ENCODE data around the gene CAPN9.
"Not testable (repeated sequence)": the region's sequence is repeated elsewhere in the genome, so short reads cannot be mapped to it uniquely, and the experiment has no call there.

CAPN9 gene, protein sequence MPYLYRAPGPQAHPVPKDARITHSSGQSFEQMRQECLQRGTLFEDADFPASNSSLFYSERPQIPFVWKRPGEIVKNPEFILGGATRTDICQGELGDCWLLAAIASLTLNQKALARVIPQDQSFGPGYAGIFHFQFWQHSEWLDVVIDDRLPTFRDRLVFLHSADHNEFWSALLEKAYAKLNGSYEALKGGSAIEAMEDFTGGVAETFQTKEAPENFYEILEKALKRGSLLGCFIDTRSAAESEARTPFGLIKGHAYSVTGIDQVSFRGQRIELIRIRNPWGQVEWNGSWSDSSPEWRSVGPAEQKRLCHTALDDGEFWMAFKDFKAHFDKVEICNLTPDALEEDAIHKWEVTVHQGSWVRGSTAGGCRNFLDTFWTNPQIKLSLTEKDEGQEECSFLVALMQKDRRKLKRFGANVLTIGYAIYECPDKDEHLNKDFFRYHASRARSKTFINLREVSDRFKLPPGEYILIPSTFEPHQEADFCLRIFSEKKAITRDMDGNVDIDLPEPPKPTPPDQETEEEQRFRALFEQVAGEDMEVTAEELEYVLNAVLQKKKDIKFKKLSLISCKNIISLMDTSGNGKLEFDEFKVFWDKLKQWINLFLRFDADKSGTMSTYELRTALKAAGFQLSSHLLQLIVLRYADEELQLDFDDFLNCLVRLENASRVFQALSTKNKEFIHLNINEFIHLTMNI

DNA sequence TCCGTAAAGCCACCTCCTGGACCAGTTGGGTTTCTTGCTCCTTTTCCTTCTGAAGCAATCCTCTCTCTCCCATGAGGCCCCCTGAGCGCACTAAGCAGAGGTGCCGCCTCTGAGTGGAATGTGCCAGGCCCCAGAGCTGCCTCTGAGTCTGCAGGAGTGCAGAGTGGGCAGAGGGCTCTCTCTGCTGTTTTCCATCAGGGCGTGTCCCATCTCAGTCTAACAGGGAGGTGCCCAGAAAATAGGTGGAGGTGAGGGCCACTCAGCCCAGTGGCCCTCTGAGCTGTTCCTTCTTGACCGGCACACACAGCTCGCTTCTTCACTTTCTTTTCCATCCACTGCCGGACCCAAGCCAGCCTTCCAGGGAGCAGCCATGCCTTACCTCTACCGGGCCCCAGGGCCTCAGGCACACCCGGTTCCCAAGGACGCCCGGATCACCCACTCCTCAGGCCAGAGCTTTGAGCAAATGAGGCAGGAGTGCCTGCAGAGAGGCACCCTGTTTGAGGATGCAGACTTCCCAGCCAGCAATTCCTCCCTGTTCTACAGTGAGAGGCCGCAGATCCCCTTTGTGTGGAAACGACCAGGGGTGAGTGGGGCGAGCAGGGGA is at the start of gene CAPN9:
CAPN9 (plus strand) TSS at position 262 of the 604 bp plus-strand sequence; CDS start at position 371, 109 bp downstream.
- DNase-seq (ENCODE audit: low spot score) = no peak

DNA sequence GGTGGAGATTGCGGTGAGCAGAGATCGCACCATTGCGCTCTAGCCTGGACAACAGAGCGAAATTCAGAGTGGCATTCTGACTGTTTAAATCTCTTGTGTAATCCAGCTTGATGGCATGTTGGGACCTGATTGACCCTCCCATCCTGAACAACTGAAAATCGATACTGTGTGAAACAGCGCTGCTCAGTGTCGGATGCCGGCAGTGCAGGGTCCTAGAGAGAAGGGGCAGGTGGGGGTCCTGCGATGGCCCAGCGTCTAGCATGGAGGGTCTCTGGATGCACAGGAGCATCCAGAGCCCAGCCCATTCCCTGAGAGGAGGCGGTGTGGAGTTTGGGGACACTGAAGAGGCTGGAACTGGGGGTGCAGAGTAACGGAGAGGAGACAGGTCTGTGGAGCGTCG is 49.1 kb upstream of the CAPN9 start:
- DNase-seq (ENCODE audit: low spot score) = no peak

DNA sequence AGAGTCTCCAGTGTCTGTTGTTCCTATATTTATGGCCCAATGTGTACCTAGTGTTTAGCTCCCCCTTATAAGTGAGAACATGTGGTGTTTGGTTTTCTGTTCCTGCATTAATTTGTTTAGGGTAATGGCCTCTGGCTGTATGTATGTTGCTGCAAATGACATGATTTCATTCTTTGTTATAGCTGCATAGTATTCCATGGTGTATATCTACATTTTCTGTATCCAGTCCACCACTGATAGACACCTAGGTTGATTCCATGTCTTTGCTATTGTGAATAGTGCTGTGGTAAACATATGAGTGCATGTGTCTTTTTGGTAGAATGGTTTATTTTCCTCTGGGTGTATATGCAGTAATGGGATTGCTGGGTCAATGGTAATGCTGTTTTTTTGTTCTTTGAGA is 48.2 kb upstream of the CAPN9 start:
- not testable (repeated sequence) for DNase-seq (ENCODE audit: low spot score)

DNA sequence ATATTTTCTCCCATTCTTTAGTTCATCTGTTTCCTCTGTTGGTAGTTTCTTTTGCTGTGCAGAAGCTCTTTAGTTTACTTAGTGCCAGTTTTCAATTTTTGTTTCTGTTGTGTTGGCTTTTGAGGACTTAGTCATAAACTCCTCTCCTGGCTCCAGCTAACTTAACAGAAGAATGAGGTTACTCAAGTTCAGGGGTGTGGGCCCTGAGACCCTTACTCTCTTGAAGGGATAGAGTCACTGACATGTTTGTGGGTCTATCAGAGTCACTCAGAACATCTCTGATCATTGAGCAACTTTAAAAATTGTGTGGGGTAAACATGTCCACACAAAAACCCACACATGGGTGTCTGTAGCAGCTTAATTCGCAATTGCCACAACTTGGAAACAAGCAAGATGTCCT is 47.5 kb upstream of the CAPN9 start:
- DNase-seq (ENCODE audit: low spot score) = no peak

DNA sequence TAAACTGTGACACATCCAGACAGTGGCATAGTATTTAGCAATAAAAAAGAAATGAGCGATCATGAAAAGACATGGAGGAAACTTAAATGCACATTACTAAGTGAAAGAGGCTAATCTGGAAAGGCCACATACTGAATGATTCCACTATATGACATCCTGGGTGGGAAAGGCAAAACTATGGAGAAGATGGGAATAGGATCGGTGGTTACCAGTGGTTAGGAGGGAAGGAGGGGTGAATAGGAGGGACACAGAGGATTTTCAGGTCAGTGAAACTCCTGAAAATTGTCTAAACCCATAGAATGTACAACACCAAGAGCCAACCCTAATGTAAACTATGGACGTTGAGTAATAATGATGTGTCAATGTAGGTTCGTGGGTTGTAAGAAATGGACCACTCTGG is 47.1 kb upstream of the CAPN9 start:
- DNase-seq (ENCODE audit: low spot score) = no peak

DNA sequence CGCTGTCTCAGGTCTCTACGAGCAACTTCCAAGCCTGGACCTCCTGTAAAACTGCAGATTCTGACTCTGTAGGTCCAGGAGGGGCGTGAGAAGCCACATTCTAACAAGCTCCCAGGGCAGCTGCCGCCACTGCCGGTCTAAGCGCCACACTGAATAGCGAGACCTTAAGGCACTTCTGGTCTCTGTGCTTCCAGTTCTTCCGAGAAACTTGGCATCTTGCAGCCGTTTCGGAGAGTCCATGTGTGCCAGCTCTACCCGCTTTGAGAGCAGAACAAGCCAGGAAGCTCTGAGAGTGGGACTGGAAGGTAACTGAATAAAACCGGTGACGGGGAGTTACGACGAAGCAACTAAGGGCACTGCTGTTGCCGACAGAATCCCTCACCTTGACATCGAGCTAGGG is 45.8 kb upstream of the CAPN9 start:
- no peak for DNase-seq (ENCODE audit: low spot score)

DNA sequence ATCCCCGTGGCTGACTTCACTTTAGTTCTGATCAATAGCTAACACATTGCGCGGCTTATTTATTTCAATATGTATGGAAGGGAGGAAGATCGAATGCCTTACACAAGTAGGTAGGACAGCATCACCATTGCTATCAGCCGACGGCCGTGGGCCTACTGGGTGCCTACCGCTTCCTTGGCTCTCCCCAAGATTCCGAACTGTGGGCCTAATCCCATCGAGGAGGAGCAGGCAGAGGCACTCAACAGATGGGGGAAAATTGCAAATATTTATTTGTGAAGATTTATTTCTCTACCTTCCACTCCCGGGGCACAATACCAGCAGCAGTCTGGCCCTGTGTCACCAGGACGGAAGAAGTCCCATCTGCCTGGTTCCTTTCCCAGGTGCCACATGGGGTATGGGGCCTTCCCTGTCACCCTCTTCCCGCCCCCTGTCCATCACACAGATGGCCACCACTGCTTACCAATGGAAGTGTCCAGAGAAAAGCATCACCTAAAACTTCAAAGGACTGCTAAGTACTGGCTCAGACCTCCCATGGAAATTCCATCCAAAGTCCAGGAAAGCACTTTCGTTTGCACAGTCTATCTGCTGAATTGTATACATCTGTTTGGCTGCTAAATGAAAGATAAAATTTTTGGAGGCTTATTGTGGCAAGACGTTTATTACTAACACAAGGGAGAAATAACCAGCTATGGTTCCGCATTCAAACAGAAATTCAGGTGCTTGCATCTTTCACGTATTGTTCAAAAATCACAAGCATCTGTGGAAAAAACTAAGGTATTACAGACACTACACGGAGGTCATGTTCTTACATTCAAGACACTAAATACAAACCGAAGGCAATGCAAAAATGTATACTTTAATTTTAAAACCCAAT is 45.1 kb upstream of the CAPN9 start:
- DNase-seq (ENCODE audit: low spot score) = no peak

DNA sequence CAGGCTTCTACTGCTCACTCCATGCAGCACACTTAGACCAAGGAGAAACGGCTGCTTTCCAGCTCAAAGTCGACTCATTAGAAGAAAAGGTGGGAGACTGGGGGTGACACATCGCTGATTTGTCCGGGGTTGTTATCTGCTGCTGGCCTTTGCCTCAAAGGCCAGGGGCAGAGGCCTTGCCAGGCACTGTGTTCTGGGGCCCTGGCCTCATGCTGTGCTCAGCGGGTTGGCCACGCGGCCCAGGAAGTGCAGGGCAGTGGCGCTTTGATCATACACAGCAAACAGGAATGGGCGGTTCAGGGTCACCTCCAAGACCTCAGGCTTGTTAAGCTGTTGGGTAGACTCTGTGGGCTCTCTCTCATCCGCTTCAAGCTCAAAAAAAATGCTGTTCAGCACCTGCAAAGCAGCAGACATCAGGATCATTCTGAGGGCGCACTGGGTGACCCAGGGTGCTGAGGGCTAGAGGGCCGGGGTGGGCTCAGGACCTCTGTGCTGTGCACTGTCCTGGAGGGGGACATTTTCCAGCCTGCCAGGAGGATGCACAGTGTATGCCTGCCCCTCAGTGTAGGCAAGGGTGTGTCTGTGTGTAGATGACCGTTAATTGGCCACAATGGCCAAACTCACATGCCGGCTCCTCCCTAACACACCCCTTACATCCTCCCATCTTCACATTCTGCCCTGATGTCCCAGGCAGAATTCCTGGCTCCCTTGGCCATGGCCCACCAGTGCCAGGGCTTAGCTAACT is 44.1 kb upstream of the CAPN9 start:
- no peak for DNase-seq (ENCODE audit: low spot score)

DNA sequence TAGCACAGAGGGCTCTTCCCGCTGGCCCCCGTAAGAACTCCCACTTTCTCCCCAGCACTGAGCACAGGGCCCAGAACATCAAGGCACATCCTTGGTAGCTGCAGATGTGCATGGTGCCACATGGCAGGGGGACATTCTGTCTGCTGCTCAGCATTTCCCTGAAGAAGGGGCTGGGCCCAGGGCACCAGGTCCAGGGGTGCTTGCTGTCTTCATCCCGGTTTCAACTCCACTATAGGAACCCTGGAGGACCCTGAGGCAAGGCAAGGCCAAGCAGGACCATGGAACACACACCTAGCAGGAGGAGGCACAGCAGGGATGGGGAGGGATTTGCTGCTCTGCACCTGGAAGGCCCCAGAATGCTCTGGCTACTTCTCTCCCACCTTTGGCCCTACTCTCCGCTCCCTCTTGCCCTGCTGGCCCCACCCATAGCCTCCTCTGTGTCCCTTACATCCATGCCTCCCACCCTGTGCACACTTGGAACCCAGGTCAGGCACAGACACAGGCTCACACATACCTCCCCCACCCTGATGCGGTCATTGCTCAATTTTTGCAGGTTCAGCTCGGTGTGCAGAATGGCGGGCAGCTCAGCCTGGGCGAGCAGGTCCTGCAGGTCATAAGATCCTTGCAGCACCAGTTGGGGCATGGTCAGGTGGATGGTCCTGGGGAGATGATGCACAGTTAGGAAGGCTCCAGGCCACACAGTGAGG is 43.4 kb upstream of the CAPN9 start:
- no peak for DNase-seq (ENCODE audit: low spot score)

DNA sequence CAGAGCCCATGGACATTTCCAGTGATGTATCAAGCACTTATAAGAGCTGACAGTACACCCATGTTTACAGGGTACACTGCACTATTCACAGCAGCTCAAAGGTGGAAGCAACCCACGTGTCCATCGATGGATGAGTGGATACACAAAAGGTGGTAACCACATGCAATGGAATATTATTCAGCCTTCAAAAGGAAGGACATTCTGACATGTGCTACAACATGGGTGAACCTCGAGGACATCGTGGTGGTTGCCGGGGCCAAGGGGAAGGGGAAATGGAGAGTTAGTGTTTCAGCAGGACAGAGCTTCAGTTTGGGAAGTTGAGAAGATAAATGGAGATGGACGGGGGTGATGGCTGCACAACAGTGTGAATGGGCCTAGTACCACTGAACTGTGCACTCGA is 42.4 kb upstream of the CAPN9 start:
- no peak for DNase-seq (ENCODE audit: low spot score)

DNA sequence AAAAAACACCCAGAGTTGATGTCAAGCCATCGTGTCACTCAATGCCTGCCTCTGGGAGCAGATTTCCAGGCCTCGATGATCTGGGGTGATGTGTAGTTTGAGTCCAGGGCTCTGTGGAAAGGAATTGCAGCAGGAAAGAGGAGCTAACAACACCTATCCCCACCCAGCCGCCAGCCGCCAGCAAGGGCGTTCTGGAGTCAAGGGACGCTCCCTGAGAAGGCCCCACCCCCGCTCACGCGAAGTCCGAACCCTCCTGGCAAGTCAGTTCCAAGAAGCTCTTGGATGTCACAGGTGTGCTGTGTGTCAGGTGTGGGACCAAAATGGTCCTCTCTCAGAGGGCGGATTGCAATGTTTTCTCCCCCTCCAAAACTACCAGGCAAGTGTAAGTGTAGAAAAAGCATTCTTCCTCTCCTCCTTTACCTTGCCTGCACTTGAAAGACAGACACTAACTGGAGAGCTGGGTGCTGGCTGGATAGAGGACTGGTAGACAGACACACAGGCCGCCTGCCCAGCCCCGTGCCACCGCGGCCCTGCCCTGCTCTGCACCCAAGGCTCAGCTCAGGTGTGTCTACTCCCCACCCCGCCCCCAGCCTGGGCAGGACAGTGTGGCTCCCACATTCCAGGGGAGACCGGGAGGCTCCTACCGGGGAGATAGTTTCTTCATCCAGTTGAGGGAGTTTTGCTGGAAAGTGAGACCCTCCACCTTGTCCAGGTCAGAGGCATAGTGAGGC is 41.7 kb upstream of the CAPN9 start:
- no peak for DNase-seq (ENCODE audit: low spot score)

DNA sequence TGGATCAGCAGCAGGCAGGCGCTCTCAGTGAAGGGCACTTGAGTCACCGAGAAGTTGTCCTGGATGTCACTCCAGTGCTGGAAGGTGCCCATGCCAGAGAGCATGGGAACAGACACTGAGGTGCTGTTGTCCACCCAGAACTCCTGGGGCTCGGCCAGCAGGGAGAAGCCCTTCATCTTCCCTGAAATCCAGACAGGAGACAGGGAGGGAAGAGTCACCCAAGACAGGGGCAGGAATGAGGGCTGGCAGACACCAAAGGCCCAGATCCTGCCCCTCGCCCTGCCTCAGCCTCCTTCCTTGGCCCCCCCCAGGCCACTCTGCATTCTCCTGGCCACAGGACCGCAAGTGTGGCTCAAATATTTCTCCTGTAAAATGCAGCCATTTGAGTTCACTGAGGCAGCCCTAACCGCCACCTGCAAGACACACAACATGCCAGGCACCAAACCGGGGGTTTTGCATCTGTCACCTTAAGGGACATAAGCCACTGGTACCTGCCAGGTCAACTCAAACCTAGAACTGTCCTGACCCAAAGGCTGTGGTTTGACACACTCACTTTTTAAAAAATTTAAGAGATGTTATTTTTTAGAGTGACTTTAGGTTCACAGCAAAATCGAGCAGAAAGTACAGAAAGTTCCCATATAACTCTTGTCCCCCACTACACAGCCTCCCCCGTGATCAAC is 41.0 kb upstream of the CAPN9 start:
- DNase-seq (ENCODE audit: low spot score) = no peak

DNA sequence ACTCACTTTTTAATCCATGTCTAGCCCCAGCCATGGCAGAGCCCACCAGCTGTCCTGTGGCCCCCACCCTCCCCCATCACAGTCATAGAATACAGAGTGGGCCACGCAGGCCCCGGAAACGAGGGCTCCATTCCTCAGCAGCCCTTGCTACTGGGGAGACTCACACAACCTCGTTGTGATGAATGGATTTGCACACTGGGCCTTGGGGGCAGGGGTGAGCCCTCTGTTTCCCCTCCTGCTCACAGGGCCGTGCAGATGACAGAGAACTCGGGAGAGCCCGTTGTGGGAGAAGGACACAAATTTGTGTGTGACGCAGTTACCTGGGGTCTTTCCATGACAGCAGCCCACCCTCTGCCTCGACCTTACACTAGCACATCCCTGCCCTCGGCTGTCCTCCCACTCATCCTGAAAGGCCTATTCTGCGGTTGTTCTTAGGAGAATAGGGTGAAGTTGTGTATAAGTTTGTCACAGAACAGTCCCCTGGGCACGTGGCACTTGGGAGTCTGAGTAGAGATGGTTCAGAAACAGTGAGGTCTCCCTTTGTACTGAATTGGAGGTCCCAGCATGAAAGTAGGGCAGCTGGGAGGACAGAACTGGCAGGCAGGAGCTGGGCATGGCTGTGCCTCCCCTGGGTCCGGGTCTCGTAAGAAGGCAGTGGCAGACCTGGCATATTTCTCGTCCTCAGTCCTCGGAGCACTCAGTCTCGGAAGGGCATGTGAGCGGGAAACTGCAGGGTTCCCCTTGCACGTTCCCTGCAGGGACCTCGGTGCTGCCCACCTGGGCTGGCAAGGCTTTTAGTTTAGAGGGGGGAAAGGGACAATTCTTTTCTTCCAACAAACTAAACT is 40.1 kb upstream of the CAPN9 start:
- no peak for DNase-seq (ENCODE audit: low spot score)

DNA sequence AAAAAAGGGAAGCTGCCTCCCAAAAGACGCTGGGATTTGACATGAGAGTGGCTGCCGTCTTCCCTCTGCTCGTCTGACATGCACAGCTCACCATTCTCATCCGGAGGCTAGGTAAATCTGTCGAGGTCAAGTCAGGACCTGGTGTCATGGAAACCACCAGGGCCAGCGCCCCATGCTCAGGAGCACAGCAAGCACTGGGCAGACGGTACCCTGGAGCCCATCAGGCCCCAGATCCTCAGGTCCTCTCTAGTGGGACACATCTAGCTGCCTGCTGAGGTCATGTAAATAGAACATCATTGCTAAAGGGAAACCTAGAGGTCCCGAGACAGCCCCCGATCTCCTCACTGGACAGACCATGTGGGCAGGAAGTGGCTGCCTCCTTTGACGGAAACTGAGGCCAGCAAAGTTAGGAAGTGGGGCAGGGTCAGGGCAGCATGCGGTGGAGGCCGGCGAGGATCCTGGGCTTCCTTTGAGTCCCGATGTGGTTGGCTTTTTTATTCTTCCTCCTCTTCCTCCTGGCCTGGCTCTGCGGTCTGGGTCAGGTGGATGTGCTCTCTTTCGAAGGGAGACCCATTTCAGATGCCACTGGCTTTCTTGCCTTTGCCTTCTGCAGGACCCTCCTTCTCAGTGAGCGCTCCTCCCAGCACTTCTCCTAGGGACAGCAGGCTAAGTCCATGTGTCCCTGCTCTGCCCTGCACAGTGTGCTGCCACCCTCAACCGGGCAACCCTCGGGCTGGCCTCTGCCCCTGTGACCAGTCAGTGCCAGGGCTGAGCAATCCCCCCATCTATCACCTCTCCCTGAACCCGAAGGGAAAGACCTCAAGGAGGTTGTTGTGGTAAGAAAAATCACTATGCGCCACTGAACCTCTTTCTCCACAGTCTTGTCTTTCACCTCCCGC is 39.2 kb upstream of the CAPN9 start:
- no peak for DNase-seq (ENCODE audit: low spot score)

DNA sequence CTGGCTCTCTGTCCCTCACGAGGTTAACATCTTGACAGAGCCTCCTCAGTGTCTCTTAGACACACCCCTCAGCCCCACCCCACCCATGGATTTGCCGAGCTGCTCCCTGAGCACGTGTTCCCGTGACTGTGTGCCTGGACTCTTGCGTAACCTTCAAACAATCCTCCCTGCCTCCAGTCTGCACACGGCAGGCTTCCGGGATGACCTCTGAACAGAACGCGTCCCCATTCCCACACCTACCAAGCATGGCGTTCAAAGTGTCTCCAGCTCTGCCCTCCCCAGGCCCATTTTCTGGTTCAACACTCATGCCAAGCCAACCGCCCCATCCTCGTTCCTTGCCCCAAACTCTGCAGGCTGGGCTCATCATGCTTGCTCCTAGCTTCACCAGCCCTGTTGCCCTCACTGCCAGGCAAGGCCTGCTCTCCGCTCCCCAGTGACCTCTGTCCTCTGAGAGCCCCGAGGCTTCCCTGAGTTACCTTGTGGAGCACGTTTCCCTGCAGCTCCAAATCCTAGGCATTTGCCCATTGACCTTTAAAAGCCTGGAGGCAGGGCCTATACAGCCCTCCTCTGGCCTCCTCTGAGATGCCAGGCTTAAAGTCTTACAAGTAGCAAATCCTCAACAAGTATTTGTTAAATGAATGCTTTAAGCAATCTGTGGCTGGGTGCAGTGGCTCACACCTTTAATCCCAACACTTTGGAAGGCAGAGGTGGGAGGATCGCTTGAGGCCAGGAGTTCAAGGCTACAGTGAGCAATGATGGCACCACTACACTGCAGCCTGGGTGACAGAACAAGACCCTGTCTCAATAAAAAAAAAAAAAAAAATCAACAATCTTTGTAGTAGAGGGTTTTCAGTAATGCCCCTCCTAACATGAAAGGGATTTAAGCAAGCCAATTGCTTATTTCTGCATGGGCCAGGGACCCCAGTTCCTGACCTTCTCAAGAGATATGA is 38.3 kb upstream of the CAPN9 start:
- DNase-seq (ENCODE audit: low spot score) = no peak

Data from CD4-positive, alpha-beta T cell treated with Interleukin-15 for 4 hours (primary cell).